Liver (tissue), 9 donors: ENCODE data around the gene ZXDC. TPM values are rescaled to one million over a fixed set of nuclear protein-coding genes. Genes with fewer than 3 reads are reported as not detected.
A peak's percentile ranks its signal among the peaks of the same experiment; 100 is the strongest.

Experiments
- DNase-seq: peaks from one replicate; pipeline ENCODE4 v3.0.0-alpha.2; 2017; ENCODE audit warnings: low spot score
- H3K27ac ChIP-seq, 2 donors: one replicate each; pipeline ENCODE4 v1.7.0; 2013; ENCODE audit warnings: inconsistent platforms in 2 of 2, low read length in 2 of 2, control low read depth in 1 of 2, low read depth in 1 of 2, mild to moderate bottlenecking in 1 of 2
- H3K27me3 ChIP-seq, 4 donors: one replicate each; pipeline versions ENCODE4 v1.6.1 to v1.7.0; 2013; ENCODE audit warnings: low read length in 3 of 4, inconsistent platforms in 1 of 4, mild to moderate bottlenecking in 1 of 4, moderate library complexity in 1 of 4; ENCODE audit not compliant: control insufficient read depth in 4 of 4, insufficient read depth in 4 of 4
- H3K36me3 ChIP-seq, 4 donors: one replicate each; pipeline versions ENCODE4 v1.6.1 to v1.7.0; 2013; ENCODE audit warnings: low read length in 3 of 4, mild to moderate bottlenecking in 3 of 4, low read depth in 1 of 4, moderate library complexity in 1 of 4; ENCODE audit not compliant: control insufficient read depth in 4 of 4, insufficient read depth in 3 of 4
- H3K4me1 ChIP-seq, 4 donors: one replicate each; pipeline versions ENCODE4 v1.6.1 to v1.7.0; 2013; ENCODE audit warnings: low read length in 3 of 4, mild to moderate bottlenecking in 3 of 4, moderate library complexity in 1 of 4; ENCODE audit not compliant: control insufficient read depth in 4 of 4, insufficient read depth in 4 of 4
- H3K4me3 ChIP-seq, 3 donors: one replicate each; pipeline versions ENCODE4 v1.6.1 to v1.7.0; 2013; ENCODE audit warnings: low read length in 3 of 3, control low read depth in 1 of 3, low read depth in 1 of 3, mild to moderate bottlenecking in 1 of 3
- H3K9ac ChIP-seq, 2 donors: one replicate each; pipeline ENCODE4 v1.7.0; 2013; ENCODE audit warnings: low read length in 2 of 2, mild to moderate bottlenecking in 2 of 2, moderate library complexity in 2 of 2, control low read depth in 1 of 2, low read depth in 1 of 2
- H3K9me3 ChIP-seq, 4 donors: one replicate each; pipeline versions ENCODE4 v1.6.1 to v1.7.0; 2013; ENCODE audit warnings: low read length in 3 of 4; ENCODE audit not compliant: control insufficient read depth in 4 of 4
- EGR1 ChIP-seq, 2 donors: IDR thresholded peaks; 2 replicates each; pipeline ENCODE4 v1.6.1; 2016 to 2018; ENCODE audit warnings: antibody characterized with exemption in 2 of 2, low read depth in 2 of 2
- FOXA2 ChIP-seq: IDR thresholded peaks from 2 replicates; pipeline ENCODE4 v1.6.1; 2016; ENCODE audit warnings: antibody characterized with exemption
- GABPA ChIP-seq, 2 donors: IDR thresholded peaks in 1 of 2; conservative IDR thresholded peaks in 1 of 2; 2 replicates each; pipeline ENCODE4 v1.6.1; 2016; ENCODE audit warnings: antibody characterized with exemption in 2 of 2, mild to moderate bottlenecking in 1 of 2, moderate library complexity in 1 of 2
- HNF4A ChIP-seq, 2 donors: conservative IDR thresholded peaks; 2 replicates each; pipeline ENCODE4 v1.6.1; 2016; ENCODE audit warnings: antibody characterized with exemption in 2 of 2, mild to moderate bottlenecking in 2 of 2
- JUND ChIP-seq, 2 donors: IDR thresholded peaks; 2 replicates each; pipeline ENCODE4 v1.6.1; 2016; ENCODE audit warnings: antibody characterized with exemption in 2 of 2
- RAD21 ChIP-seq, 2 donors: IDR thresholded peaks; 2 replicates each; pipeline ENCODE4 v1.6.1; 2016; ENCODE audit warnings: antibody characterized with exemption in 2 of 2, mild to moderate bottlenecking in 2 of 2
- RXRA ChIP-seq, 2 donors: IDR thresholded peaks; 2 replicates each; pipeline ENCODE4 v1.6.1; 2017 to 2018; ENCODE audit warnings: antibody characterized with exemption in 2 of 2, mild to moderate bottlenecking in 1 of 2
- SP1 ChIP-seq: IDR thresholded peaks from 2 replicates; pipeline ENCODE4 v1.6.1; 2018; ENCODE audit warnings: antibody characterized with exemption, mild to moderate bottlenecking
- TAF1 ChIP-seq: conservative IDR thresholded peaks from 2 replicates; pipeline ENCODE4 v1.6.1; 2016; ENCODE audit warnings: antibody characterized with exemption, mild to moderate bottlenecking
- YY1 ChIP-seq: IDR thresholded peaks from 2 replicates; pipeline ENCODE4 v1.6.1; 2016; ENCODE audit warnings: antibody characterized with exemption, mild to moderate bottlenecking
- WGBS: extraction: QIAGEN DNeasy Blood & Tissue Kit; methylation state at CpG from one replicate; pipeline ENCODE4 v1.1.7; 2013; 5-methylcytosine and 5-hydroxymethylcytosine counted together
- polyA plus RNA-seq, 2 donors: library from polyadenylated mRNA; stranded (reverse) in 1 of 2; unstranded in 1 of 2; fragments of 200-250 nt in 1 of 2; fragments of >200 nt in 1 of 2; fragmentation: Nextera tagmentation in 1 of 2; extraction: Ambion mirVana in 1 of 2; gene quantifications; one replicate each; pipeline versions ENCODE4 v1.2.1 to v1.2.3, GENCODE V29; 2013 to 2015
- total RNA-seq, 2 donors: library from RNA; depleted of rRNA; stranded (reverse); fragments of >200 nt; gene quantifications; one replicate each; pipeline ENCODE4 v1.2.3, GENCODE V29; 2014
- TF ChIP-seq, protein P1 (sequence below): IDR thresholded peaks from 2 replicates; pipeline ENCODE4 v1.6.1; 2016; ENCODE audit warnings: antibody characterized with exemption
- TF ChIP-seq, protein P2 (sequence below): fragments of 150-350 bp; IDR thresholded peaks from 2 replicates; pipeline ENCODE4 v1.5.1; 2017; ENCODE audit warnings: improper control_type of control experiment, low read depth, low read length; ENCODE audit not compliant: missing input control
- TF ChIP-seq, protein P3 (sequence below): IDR thresholded peaks from 2 replicates; pipeline ENCODE4 v1.6.1; 2016; ENCODE audit warnings: antibody characterized with exemption
- TF ChIP-seq, protein P4 (sequence below): IDR thresholded peaks from 2 replicates; pipeline ENCODE4 v1.6.1; 2016; ENCODE audit warnings: antibody characterized with exemption, mild to moderate bottlenecking
- donor health status: healthy.
- donor health status: healthy.
- donor health status: healthy.
- donor health status: healthy.
- donor health status: healthy.

Gene ZXDC
- total and polyA plus RNA-seq, 4 donors: 7.0 to 42.3 (median 13.9) TPM

DNA sequence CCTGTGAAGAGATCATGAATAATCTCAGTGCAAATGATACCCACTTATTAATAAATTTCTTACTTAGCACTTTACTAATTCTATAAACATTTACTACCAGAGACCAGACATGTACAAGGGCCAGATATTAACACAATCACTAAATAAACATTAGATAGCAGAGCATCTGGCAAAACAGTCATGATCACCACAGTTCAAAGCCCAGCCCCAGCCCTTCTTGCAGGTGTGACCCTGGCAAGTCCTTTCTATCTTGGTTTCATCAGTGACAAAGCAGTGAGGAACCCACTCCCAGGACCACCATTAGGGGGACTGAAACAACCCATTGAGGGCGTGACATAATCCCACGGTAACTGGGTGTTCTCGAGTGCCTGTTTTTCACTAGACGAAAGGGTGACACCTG, 11.6 kb downstream of the ZXDC start (continued):
- TF ChIP-seq, protein P1, sequence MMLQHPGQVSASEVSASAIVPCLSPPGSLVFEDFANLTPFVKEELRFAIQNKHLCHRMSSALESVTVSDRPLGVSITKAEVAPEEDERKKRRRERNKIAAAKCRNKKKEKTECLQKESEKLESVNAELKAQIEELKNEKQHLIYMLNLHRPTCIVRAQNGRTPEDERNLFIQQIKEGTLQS: no peak
- TF ChIP-seq JUND (IDR thresholded peaks at IDR 0.05): no peak
- TF ChIP-seq FOXA2: peak; percentile 44
- TF ChIP-seq, protein P2, sequence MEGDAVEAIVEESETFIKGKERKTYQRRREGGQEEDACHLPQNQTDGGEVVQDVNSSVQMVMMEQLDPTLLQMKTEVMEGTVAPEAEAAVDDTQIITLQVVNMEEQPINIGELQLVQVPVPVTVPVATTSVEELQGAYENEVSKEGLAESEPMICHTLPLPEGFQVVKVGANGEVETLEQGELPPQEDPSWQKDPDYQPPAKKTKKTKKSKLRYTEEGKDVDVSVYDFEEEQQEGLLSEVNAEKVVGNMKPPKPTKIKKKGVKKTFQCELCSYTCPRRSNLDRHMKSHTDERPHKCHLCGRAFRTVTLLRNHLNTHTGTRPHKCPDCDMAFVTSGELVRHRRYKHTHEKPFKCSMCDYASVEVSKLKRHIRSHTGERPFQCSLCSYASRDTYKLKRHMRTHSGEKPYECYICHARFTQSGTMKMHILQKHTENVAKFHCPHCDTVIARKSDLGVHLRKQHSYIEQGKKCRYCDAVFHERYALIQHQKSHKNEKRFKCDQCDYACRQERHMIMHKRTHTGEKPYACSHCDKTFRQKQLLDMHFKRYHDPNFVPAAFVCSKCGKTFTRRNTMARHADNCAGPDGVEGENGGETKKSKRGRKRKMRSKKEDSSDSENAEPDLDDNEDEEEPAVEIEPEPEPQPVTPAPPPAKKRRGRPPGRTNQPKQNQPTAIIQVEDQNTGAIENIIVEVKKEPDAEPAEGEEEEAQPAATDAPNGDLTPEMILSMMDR: no peak
- peak; percentile 20 for TF ChIP-seq YY1
- no peak for TF ChIP-seq EGR1 (IDR thresholded peaks at IDR 0.05; ENCODE audit: low read depth in 2 of 2)

DNA sequence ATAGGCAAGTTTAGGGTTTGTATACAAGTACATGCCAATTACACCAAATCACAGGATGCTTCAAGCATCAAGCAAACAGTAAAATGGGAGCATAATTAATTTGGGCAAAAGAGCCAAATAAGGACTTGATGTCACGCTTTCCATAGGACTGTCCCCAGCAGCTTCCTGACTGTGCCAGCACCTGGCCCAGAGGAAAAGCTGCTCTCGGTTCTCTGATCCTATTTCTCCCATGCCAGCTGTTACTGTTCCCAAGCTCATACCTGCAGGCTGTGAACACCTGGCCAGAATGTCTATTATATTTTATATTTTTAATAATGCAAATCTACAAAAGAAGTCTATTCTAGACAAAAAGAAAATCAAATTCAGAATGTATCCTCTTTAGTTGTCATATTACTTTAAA, 12.2 kb downstream of the ZXDC start:
- H3K4me3 ChIP-seq: no peak overlapping the region
- H3K36me3 ChIP-seq: peaks cover 9 to 42% (median 29%) of the 10 kb centered on the region in 4 donors
- H3K27me3 ChIP-seq: no peaks in the 10 kb centered on the region
- H3K27ac ChIP-seq: no peak overlapping the region
- peaks cover 37 to 85% (median 78%) of the 10 kb centered on the region in 4 donors for H3K4me1 ChIP-seq
- no peak for DNase-seq
- no peak for TF ChIP-seq RXRA (IDR thresholded peaks at IDR 0.05)
- no peak for TF ChIP-seq YY1
- TF ChIP-seq HNF4A (conservative IDR thresholded peaks at IDR 0.05): no peak
- TF ChIP-seq TAF1: no peak
- TF ChIP-seq, protein P3, sequence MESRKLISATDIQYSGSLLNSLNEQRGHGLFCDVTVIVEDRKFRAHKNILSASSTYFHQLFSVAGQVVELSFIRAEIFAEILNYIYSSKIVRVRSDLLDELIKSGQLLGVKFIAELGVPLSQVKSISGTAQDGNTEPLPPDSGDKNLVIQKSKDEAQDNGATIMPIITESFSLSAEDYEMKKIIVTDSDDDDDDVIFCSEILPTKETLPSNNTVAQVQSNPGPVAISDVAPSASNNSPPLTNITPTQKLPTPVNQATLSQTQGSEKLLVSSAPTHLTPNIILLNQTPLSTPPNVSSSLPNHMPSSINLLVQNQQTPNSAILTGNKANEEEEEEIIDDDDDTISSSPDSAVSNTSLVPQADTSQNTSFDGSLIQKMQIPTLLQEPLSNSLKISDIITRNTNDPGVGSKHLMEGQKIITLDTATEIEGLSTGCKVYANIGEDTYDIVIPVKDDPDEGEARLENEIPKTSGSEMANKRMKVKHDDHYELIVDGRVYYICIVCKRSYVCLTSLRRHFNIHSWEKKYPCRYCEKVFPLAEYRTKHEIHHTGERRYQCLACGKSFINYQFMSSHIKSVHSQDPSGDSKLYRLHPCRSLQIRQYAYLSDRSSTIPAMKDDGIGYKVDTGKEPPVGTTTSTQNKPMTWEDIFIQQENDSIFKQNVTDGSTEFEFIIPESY: no peak
- TF ChIP-seq, protein P2: no peak
- TF ChIP-seq FOXA2: no peak
- TF ChIP-seq, protein P1: no peak
- no peak for TF ChIP-seq EGR1 (IDR thresholded peaks at IDR 0.05; ENCODE audit: low read depth in 2 of 2)
- no peak for TF ChIP-seq RAD21 (IDR thresholded peaks at IDR 0.05)
- no peak for TF ChIP-seq SP1
- TF ChIP-seq GABPA (IDR thresholded peaks at IDR 0.05 in 1 of 2, conservative IDR thresholded peaks at IDR 0.05 in 1 of 2): no peak
- TF ChIP-seq, protein P4, sequence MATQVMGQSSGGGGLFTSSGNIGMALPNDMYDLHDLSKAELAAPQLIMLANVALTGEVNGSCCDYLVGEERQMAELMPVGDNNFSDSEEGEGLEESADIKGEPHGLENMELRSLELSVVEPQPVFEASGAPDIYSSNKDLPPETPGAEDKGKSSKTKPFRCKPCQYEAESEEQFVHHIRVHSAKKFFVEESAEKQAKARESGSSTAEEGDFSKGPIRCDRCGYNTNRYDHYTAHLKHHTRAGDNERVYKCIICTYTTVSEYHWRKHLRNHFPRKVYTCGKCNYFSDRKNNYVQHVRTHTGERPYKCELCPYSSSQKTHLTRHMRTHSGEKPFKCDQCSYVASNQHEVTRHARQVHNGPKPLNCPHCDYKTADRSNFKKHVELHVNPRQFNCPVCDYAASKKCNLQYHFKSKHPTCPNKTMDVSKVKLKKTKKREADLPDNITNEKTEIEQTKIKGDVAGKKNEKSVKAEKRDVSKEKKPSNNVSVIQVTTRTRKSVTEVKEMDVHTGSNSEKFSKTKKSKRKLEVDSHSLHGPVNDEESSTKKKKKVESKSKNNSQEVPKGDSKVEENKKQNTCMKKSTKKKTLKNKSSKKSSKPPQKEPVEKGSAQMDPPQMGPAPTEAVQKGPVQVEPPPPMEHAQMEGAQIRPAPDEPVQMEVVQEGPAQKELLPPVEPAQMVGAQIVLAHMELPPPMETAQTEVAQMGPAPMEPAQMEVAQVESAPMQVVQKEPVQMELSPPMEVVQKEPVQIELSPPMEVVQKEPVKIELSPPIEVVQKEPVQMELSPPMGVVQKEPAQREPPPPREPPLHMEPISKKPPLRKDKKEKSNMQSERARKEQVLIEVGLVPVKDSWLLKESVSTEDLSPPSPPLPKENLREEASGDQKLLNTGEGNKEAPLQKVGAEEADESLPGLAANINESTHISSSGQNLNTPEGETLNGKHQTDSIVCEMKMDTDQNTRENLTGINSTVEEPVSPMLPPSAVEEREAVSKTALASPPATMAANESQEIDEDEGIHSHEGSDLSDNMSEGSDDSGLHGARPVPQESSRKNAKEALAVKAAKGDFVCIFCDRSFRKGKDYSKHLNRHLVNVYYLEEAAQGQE: no peak
- 95% methylated on average over 2 of the region's 2 CpGs for WGBS
- no peaks in the 10 kb centered on the region for H3K9me3 ChIP-seq
- no peak overlapping the region for H3K9ac ChIP-seq
